B cell (primary cell): ENCODE data around the gene SMAGP. TPM values are rescaled to one million over a fixed set of nuclear protein-coding genes. Genes with fewer than 3 reads are reported as not detected.

ENCODE experiments used
- ATAC-seq: fragments of 200-7000 bp; cut with Tn5 transposase; one replicate; pipeline ENCODE4 v1.10.0; 2021; ENCODE audit warnings: low read depth, mild to moderate bottlenecking, moderate number of reproducible peaks, moderate library complexity
- CTCF ChIA-PET: fragments of 350-600 bp; sonication (Branson Sonifier 250); formaldehyde crosslinking; loops from one replicate; lab custom pipeline; 2021; ENCODE audit warnings: antibody characterized with exemption, inconsistent platforms; lab: Charles Lee
- POLR2A ChIA-PET: fragments of 350-600 bp; sonication (Branson Sonifier 250); formaldehyde crosslinking; loops from one replicate; lab custom pipeline; 2021; ENCODE audit warnings: antibody characterized with exemption; lab: Charles Lee
- DNase-seq: peaks from one replicate; pipeline ENCODE4 v3.0.0; 2013
- H2AFZ ChIP-seq: 2 replicates; pipeline ENCODE4 v1.6.1; 2012; ENCODE audit warnings: mild to moderate bottlenecking, low read depth, low read length; ENCODE audit not compliant: insufficient read depth, poor library complexity, severe bottlenecking
- H3K27ac ChIP-seq, 2 donors: 1 replicate in 1 of 2; 2 replicates in 1 of 2; pipeline ENCODE4 v1.5.1; 2012 to 2013; ENCODE audit warnings: low read length in 2 of 2, mild to moderate bottlenecking in 2 of 2, moderate library complexity in 1 of 2
- H3K27me3 ChIP-seq, 4 experiments: fragments of 200-600 bp in 1 of 4; sonication (generic) in 1 of 4; replicated peaks in 1 of 4; 1 replicate in 2 of 4; 2 replicates in 2 of 4; pipeline versions ENCODE4 v1.6.1 to v1.7.0; 2013 to 2016; ENCODE audit warnings: low read length in 3 of 4, mild to moderate bottlenecking in 2 of 4, mixed read lengths in 1 of 4, moderate library complexity in 1 of 4; ENCODE audit not compliant: insufficient read depth in 4 of 4, control insufficient read depth in 3 of 4; ENCODE audit errors: control extremely low read depth in 1 of 4
- H3K36me3 ChIP-seq, 2 experiments: replicated peaks in 1 of 2; 1 replicate in 1 of 2; 2 replicates in 1 of 2; pipeline versions ENCODE4 v1.6.1 to v1.7.1; 2013; ENCODE audit warnings: low read length in 1 of 2; ENCODE audit not compliant: insufficient read depth in 2 of 2, control insufficient read depth in 1 of 2; ENCODE audit errors: control extremely low read depth in 1 of 2, extremely low read depth in 1 of 2
- H3K4me1 ChIP-seq, 2 donors: fragments of 200-600 bp in 1 of 2; sonication (generic) in 1 of 2; 1 replicate in 1 of 2; 2 replicates in 1 of 2; pipeline versions ENCODE4 v1.5.1 to v1.6.1; 2013 to 2017; ENCODE audit warnings: low read length in 2 of 2; ENCODE audit not compliant: control insufficient read depth in 2 of 2, insufficient read depth in 2 of 2
- H3K4me2 ChIP-seq: replicated peaks from 2 replicates; pipeline ENCODE3; 2012; ENCODE audit warnings: mild to moderate bottlenecking, low read depth, low read length; ENCODE audit not compliant: poor library complexity, severe bottlenecking
- H3K4me3 ChIP-seq, 5 experiments: fragments of 200-600 bp in 1 of 5; sonication (generic) in 1 of 5; 1 replicate in 3 of 5; 2 replicates in 2 of 5; pipeline versions ENCODE4 v1.5.1 to v1.7.0; 2011 to 2016; ENCODE audit warnings: low read length in 4 of 5, mild to moderate bottlenecking in 4 of 5, low read depth in 2 of 5, control low read depth in 1 of 5, moderate library complexity in 1 of 5; ENCODE audit not compliant: insufficient read depth in 1 of 5; ENCODE audit errors: control extremely low read depth in 1 of 5, extremely low read depth in 1 of 5
- H3K79me2 ChIP-seq: fragments of 200-600 bp; sonication (generic); one replicate; pipeline ENCODE4 v1.6.0; 2016; ENCODE audit warnings: low read length; ENCODE audit not compliant: control insufficient read depth, insufficient read depth
- H3K9ac ChIP-seq: fragments of 200-600 bp; sonication (generic); 2 replicates; pipeline ENCODE4 v1.6.1; 2017; ENCODE audit warnings: mild to moderate bottlenecking, low read length, moderate library complexity
- H3K9me3 ChIP-seq, 3 donors: one replicate each; pipeline versions ENCODE4 v1.6.1 to v1.7.1; 2013; ENCODE audit warnings: low read length in 2 of 3; ENCODE audit not compliant: control insufficient read depth in 2 of 3, insufficient read depth in 1 of 3; ENCODE audit errors: control extremely low read depth in 1 of 3
- H4K20me1 ChIP-seq: 2 replicates; pipeline ENCODE4 v1.6.0; 2012; ENCODE audit warnings: mild to moderate bottlenecking, low read length; ENCODE audit not compliant: insufficient read depth, control insufficient read depth, poor library complexity, severe bottlenecking
- H3K27ac Mint-ChIP-seq: one replicate; pipeline ENCODE4 v1.8.0; 2021; ENCODE audit warnings: mixed read lengths
- H3K27me3 Mint-ChIP-seq: one replicate; pipeline ENCODE4 v1.8.0; 2021; ENCODE audit warnings: mixed read lengths
- H3K4me1 Mint-ChIP-seq: one replicate; pipeline ENCODE4 v1.8.0; 2021; ENCODE audit warnings: mixed read lengths
- H3K4me3 Mint-ChIP-seq: one replicate; pipeline ENCODE4 v1.8.0; 2021; ENCODE audit warnings: mixed read lengths
- H3K9me3 Mint-ChIP-seq: one replicate; pipeline ENCODE4 v1.8.0; 2022; ENCODE audit warnings: mixed read lengths; ENCODE audit not compliant: insufficient read depth
- CTCF ChIP-seq: fragments of 200-600 bp; IDR thresholded peaks from one replicate; pipeline ENCODE4 v1.8.0; 2022; ENCODE audit warnings: antibody characterized with exemption, mild to moderate bottlenecking
- EZH2 ChIP-seq: IDR thresholded peaks from 2 replicates; pipeline ENCODE4 v1.6.1; 2012; ENCODE audit warnings: borderline replicate concordance, low read depth, mild to moderate bottlenecking, moderate library complexity, low read length; ENCODE audit not compliant: insufficient read depth, poor library complexity, severe bottlenecking
- WGBS: methylation state at CpG from one replicate; pipeline ENCODE4 v1.1.5; 2013; ENCODE audit warnings: missing lambda C conversion rate; ENCODE audit not compliant: insufficient coverage; 5-methylcytosine and 5-hydroxymethylcytosine counted together
- intact Hi-C: fragments of 100-400 bp; cut with micrococcal nuclease; formaldehyde crosslinking; loops from one replicate; pipeline ENCODE4 v1.10.0; 2022
- polyA plus RNA-seq: library from polyadenylated mRNA; depleted of rRNA; stranded (reverse); fragments of >200 nt; gene quantifications from 2 replicates; pipeline ENCODE4 v1.2.3, GENCODE V29; 2012
- total RNA-seq, 2 donors: library from RNA; stranded (reverse); fragments of 120-200 nt in 1 of 2; gene quantifications; 1 replicate in 1 of 2; 2 replicates in 1 of 2; pipeline versions ENCODE4 v1.2.3 to v1.2.4, GENCODE V29; 2013 to 2022

SMAGP gene
- total and polyA plus RNA-seq, 2 donors (not counting 1 experiment from before 2014, with no cell fraction given) = 10.4 to 21.6 TPM

DNA sequence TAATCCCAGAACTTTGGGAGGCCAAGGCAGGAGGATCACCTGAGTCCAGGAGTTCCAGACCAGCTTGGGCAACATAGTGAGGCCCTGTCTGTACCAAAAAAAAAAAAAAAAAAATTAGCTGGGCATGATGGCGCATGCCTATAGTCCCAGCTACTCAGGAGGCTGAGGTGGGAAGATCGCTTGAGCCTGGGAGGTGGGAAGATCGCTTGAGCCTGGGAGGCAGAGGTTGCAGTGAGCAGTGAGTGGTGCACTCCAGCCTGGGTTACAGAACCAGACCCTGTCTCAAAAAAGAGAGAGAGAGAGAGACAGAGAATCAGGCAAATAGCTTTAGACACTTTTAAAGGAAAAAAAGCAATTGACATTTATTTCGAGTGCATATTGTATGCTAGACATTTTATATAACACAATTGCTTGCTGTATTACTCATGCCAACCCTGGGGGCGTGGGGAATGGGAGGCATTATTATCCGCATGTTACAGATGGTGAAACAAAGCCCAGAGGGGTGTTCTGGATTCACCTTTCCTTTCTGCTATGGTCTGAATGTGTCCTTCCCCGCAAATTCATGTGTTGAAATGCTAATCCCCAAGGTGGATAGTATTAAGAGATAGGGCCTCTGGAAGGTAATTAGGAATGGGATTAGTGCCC is 62.1 kb downstream of the SMAGP start:
- Histone ChIP-seq H2AFZ (no peak overlapping the region), H3K9ac (no peak overlapping the region), H3K27ac (no peak overlapping the region), H4K20me1 (no peaks in the 10 kb centered on the region), H3K4me3 (no peak overlapping the region), H3K4me1 (no peaks in the 10 kb centered on the region), H3K27me3 (no peaks in the 10 kb centered on the region), H3K9me3 (no peaks in the 10 kb centered on the region), H3K36me3 (peaks cover 0 to 9% of the 10 kb centered on the region in 2 experiments), H3K4me2 (no peak overlapping the region), H3K79me2 (no peaks in the 10 kb centered on the region)
- ATAC-seq (no peak), DNase-seq (no peak)
- H3K27ac Mint-ChIP-seq = no peak overlapping the region
- H3K4me1 Mint-ChIP-seq = peaks cover 1% of the 10 kb centered on the region
- ChIA-PET POLR2A (no interaction called here), CTCF (no interaction called here)
- H3K4me3 Mint-ChIP-seq = no peak overlapping the region
- H3K27me3 Mint-ChIP-seq = no peaks in the 10 kb centered on the region
- H3K9me3 Mint-ChIP-seq = no peaks in the 10 kb centered on the region
- TF ChIP-seq CTCF (no peak), EZH2 (no peak)
- 90% methylated on average over 4 of the region's 7 CpGs for WGBS
- intact Hi-C loops = no loop called here

DNA sequence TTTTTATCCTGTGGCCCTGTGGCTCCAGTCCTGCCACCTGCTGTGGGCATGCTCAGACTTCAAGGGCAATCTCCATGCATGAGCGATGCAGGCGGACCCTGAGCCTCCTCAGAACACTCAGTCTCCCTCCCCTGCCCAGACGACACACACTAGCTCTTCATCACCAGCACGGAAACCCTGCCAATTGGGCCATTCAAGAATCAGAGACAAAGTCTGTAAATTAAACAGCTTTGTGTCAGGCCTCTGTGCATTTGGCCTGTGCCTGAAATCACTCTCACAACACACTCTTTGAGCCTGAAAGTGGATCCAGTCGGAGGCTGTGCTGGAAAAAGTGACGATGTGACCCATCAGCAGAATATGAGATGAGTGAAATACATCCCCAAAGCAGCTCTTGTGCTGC is 64.9 kb downstream of the SMAGP start:
- Histone ChIP-seq H3K4me3 (no peak overlapping the region), H3K36me3 (peaks cover 0 to 4% of the 10 kb centered on the region in 2 experiments), H4K20me1 (no peaks in the 10 kb centered on the region), H3K79me2 (no peaks in the 10 kb centered on the region), H2AFZ (no peak overlapping the region), H3K4me1 (no peaks in the 10 kb centered on the region), H3K4me2 (no peak overlapping the region), H3K27ac (no peak overlapping the region), H3K27me3 (no peaks in the 10 kb centered on the region), H3K9me3 (no peaks in the 10 kb centered on the region), H3K9ac (no peak overlapping the region)
- intact Hi-C loops = no loop called here
- Mint-ChIP-seq H3K27ac (no peak overlapping the region), H3K9me3 (no peaks in the 10 kb centered on the region), H3K4me1 (peaks cover 1% of the 10 kb centered on the region), H3K27me3 (no peaks in the 10 kb centered on the region), H3K4me3 (no peak overlapping the region)
- ATAC-seq (no peak), DNase-seq (no peak)
- ChIA-PET POLR2A (interaction anchor here (0.7 kb wide), 1 partner anchor 390 kb away, joined by 3 read pairs; no protein-coding TSS in a partner anchor), CTCF (interaction anchor here (1.8 kb wide), 1 partner anchor 136 kb away, joined by 6 read pairs; no protein-coding TSS in a partner anchor)
- TF ChIP-seq CTCF (no peak), EZH2 (no peak)
- 96% methylated on average over 4 of the region's 6 CpGs for WGBS
